ENCODE measurements around the gene PFDN1. TPM values are rescaled to one million over a fixed set of nuclear protein-coding genes. Genes with fewer than 3 reads are reported as not detected.

Gene PFDN1
- total RNA-seq, 1 donor from 2014 or later: 72.7 TPM

DNA sequence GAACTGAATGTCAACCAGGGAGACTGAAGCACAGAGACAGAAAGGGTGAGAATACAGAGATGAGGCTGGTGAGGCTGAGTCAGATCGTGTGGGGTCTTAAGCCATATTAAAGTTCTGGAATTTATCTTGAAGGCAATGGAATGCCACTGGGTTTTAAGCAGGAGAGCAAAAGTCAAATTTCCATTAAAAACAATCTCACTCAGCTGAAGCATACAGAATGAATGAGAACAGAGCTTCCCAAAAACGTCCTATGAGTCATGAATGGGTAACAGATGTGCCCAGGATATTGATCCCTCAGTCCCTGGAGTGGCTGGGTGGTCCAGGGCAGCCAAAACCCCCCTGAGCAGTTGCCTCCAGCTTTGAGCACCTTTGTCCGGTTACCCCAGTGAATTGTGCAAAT, 44.9 kb downstream of the PFDN1 start:
- no peak for DNase-seq

DNA sequence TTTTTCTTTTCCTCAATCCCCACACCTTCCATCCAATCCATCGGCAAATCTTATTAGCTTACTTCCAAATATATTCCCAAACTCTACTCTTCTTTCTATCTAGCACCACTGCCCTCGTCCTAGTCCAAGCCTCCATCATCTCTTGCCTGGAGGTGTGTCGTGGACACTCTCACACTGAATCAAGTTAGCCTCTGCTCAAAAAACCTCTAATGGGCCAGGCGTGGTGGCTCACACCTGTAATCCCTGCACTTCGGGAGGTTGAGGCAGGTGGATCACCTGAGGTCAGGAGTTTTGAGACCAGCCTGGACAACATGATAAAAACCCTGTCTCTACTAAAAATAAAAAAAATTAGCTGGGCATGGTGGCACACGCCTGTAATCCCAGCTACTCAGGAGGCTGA, 46.2 kb downstream of the PFDN1 start:
- DNase-seq: no peak

DNA sequence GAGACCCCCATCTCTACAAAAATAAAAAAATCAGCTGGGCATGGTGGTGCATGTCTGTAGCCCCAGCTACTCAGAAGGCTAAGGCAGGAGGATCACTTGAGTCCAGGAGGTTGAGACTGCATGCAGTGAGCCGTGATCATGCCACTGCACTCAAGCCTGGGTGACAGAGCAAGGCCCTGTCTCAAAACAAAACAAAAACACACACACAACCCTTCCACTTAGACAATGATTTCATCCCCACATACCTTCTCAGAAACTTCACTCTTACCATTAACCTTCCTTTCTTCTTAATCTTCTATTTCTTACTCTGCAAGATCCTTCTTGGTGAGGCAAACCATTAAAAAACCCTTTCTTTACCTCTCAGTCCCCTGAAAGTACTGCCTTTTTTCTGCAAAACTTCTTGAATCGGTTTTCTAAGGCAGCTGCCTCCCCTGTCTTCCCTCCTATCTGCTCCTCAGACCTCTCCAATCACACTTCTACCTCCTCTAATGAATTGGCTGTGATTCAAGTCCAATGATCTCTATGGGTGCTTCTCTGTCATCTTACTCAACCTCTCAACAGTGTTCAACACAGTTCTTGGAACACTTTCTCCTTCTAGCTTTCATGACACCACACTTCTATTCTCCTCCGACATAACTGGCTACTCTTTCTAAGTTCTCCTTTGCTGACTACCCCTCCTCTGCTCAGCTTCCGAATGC, 47.3 kb downstream of the PFDN1 start:
- DNase-seq: no peak

DNA sequence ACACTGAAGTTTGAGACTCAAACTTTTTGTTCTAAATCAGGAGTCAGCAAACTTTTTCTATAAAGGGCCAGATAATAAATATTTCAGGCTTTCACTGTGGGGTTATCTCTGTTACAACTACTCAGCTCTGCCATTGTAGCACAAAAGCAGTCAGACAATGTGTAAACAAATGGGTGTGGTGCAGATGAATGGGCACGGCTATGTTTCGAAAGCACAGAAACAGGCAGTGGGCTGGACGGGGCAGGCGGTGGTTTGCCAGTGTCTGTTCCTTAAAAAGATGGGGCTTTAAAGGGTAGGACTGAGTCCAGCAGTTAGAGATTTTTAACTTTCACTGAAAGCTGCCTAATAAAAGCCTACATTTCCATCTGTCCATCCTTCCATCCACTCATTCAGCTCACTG, 48.9 kb downstream of the PFDN1 start:
- no peak for DNase-seq

DNA sequence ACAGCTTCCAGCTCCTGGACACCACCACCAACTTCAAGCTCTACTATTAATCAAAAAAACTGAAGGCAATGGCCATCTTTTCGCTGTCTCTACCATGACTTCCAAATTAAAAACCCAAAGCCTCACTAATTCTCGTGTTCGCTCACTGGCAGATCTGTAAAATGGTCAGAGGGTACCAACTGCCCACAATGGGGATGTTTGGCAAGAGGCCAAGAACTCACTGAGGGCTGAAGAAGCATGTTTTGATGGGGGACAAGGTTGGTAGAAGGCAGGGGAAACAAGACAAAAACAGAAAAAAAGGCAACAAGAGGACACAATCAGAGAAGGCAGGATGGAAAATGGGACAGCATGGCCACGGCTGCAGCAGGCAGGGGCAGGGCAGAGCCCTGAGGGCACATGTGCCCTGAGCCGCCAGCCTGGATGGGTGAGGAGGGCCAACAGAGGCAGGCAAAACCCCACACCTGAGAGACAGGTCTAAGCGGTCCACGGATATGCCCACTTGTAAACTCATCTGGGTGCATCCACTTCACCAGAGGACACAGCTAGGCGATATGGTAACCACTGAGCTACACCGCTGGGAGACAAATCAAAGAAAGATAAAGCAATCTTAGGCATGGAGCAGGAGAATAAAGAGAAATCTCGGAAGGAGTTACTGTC, 50.3 kb downstream of the PFDN1 start:
- DNase-seq: no peak

DNA sequence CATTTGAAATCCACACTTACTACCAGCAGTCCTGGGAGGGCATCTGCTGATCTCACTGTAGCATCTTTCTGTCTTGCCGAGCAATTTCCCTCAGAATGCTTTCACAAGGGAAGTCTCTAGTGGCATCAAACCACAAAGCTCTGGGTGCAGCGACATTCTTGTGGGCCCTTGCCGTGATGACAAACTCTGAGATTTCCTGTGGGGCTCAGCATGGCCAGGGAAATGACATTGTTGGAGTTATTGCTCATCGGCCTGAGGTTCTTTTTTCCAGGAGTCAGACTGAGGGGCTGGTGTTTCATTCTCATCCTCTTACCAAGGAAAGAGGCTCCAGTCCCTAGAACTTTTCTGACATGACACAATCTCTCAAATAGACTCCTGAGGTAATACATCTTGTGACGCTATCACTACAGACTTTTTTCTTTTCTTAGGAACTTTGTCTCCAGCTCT, 51.4 kb downstream of the PFDN1 start:
- DNase-seq: peak; percentile 90

DNA sequence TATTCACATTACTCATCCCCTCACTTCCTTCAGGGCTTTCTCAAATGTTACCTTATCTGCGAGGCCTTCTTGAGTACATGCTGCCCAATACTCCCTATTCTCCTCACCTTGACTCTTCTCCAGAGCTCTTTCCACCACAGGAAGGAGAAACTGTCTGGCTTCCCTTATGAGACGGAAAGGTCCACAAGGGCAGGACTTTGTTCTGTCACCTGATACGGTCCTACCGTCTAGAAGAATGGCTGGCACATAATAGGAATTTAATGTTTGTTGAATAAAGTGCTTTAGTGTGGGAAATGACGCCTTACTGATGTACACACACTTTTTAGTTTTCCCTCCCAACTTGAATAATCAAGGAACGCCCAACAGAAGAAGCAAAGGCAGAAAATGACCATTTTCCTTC, 52.5 kb downstream of the PFDN1 start:
- DNase-seq: peak; percentile 51

DNA sequence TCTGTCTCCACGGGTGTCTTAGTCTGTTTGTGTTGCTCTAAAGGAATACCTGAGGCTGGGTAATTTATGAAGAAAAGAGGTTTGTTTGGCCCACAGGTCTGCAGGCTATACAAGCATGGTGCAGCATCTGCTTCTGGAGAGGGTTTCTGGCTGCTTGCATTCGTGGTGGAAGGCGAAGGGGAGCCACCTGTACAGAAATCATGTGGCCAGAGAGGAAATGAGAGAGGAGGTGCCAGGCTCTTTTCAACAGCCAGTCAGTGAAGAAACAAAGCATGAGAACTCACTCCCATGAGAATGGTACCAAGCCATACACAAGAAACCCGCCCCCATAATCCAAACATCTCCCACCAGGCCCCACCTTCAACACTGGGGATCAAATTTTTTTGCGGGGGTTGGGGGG, 53.4 kb downstream of the PFDN1 start:
- no peak for DNase-seq

DNA sequence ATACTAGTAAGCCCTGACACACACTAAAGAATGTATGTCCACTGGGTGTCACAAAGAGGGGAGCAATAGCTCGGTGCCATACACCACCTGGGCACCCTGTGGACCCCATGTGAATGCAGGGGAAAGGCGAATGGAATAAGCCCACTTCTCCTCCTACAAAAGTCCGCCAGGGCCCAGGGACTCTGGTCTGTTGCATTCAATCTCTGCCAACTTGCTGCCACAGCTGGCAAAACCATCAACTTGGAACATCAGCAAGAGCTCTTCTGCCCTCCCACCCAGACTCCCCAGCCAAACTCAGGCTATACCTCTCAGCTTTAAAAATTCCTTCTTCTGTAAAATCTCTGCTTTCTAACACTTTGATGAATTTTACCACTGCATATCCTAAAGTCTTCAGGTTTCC, 54.5 kb downstream of the PFDN1 start:
- DNase-seq: no peak

DNA sequence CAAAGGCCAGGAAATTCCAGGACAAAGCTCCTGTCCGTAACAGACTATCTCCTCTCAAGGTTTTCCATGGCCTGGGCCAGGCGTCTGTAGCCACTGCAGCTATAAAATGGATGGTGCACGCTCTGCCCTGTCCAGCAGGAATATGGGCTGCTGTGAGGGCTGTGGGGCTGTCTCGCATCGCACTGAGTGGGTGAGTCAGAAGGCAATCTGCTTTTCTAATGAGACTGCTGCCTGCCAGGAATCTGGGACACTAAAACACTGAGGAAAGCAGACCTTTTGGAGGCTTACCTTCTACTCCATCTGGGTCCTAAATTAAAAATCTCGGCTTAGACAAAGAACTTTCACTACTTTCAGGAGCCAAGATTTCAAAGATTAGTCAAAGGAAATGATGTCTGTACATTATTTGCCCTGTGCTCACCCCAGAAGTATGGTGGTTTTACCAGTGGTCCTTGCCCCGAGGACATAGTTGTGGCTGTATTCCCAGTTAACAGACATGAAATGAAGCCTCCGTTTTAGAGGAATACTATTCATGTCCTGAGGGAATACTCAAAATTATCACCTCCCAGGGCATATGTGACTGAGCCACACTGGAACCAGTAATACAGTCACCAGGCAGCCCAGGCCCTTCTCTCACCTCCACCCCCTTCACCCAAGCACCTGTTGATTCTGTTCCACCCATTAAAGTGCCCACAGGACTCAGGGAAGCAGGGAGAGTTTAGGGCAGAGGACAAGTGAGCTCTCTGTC, 56.4 kb downstream of the PFDN1 start:
- peak; percentile 89 for DNase-seq

DNA sequence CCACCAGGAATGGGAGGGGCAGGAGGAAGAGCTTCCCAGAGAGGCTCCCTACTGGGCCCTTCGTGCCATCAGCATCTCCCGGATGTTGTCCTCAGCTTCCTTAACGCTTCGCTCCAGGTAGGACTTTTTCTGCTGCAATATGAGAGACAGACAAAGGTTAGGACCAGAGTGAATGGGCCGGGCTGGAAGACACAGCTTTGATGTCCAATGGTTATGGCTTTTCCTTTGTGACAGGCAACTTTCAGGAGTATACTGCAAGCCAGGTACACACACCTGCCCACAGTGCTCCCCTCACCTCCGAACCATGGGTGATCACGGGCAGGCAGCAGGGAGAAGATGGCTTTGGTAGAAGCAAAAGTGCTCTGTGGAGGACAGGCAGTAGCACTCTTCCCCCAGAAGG, 57.0 kb downstream of the PFDN1 start:
- peak; percentile 12 for DNase-seq

DNA sequence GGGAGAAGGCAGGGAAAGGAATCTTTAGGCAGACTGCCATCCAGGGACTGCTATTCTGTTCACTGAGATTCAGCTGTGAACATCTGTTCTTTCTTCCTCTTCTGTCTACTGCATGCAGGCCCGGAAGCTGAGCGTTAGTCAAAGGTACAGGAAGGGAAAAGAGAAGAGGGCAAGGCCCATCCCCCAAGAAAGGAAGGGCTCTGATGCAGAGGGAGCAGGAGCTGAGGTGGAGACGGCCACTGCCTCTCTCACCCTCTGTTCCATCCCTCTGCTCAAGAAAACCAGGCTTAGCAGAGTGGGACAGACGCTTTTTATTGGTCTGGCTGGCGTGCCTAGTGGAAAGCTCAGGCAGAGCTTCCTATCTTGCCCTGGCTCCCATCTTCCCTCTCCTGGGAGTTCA, 57.6 kb downstream of the PFDN1 start:
- peak; percentile 62 for DNase-seq

DNA sequence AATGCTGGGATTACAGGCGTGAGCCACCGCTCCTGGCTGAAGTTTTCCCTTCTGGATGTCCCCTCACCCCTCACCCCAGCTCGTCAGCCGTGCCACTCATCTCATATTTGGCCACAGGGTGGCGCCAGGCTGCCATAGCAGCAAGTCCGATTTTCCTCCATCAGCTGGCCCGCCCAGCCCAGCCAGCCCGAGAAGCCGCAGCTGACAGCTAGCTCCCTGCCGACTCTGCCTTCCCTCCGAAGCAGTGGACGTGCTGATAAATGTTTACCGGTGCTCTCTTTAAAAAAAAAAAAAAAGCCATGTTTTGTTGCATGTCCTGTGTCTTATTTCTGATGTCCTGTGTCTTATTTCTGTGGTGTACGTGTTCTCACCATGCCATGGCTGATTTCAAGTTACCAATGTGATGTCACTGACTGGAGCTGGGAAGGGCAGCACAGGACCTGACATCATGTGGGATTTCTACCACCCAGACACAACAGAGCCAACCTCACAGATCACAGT, 58.3 kb downstream of the PFDN1 start:
- DNase-seq: peak; percentile 97

DNA sequence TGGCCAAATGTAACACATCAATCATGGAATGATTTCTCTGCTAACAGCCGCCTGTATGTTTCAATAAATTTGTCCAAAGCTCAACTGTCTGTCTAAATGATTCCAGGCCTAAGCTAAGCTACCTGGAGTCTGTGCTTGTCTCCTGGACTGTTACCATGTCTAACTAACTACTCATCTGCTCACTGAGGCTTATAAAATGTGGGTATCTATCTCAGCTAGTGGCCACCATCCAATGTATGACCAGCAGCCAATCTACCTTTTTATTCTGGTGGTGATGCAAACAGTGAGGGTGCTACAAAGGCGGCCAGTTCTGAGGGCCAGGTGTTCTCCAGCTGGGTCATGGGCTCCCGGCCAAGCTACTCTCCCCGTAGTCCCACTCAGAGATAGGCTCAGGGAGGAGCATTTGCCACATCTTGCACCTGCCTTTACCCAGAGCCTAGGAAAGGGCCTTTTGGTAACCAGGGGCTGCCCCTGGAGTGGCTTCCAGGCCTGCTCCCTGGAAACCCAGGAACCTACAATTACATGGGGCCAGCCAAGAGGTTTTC, 59.1 kb downstream of the PFDN1 start:
- no peak for DNase-seq

DNA sequence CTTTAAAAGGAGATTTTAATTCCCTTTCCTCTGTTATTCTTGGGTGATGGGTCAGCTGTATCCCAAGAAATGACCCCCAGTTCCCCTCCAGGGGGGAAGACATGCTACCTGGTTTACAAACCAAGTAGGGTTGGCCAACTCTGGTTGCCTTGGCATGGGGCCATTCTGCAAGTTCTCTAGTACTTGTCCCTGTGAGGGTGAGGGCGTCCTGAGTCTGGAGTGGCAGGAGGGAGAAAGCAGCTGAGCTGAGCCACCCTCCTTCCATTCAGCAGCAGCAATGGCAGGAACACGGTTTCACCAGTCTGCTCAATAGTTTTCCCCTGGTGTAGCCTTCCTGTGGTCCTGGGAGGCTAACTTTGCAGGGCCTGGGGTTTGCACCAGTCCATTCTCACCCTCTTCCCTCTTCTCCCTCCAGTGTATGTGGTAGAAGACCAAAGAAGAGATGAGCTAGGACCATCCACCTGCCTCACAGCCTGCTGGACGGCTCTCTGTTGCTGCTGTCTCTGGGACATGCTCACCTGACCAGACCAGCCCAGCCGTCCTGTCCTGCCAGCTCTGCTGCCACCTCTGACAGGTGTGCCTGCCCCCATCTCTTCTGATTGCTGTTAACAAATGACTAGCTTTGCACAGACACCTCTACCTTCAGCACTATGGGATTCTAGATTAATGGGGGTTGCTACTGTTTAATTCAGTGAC, 59.9 kb downstream of the PFDN1 start:
- DNase-seq: no peak

DNA sequence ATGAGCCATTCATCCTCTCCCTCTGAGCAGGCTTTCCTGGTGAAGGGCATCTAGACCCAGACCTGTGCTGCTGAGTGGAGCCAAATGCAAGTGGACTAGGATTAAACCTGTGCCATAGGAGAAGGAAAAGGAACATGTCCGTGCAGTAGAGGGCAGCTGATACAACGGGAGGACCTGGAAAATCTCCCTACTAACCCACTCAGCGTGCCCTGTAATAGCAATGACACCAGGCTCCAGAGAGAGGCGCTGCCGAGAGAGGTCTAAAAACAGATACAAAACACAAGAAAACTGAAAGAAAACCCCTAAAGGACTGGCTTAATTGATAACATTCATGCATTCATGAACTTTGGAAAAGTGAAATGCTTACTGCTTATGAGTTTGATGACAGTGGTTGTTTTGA, 60.8 kb downstream of the PFDN1 start:
- DNase-seq: peak; percentile 32

DNA sequence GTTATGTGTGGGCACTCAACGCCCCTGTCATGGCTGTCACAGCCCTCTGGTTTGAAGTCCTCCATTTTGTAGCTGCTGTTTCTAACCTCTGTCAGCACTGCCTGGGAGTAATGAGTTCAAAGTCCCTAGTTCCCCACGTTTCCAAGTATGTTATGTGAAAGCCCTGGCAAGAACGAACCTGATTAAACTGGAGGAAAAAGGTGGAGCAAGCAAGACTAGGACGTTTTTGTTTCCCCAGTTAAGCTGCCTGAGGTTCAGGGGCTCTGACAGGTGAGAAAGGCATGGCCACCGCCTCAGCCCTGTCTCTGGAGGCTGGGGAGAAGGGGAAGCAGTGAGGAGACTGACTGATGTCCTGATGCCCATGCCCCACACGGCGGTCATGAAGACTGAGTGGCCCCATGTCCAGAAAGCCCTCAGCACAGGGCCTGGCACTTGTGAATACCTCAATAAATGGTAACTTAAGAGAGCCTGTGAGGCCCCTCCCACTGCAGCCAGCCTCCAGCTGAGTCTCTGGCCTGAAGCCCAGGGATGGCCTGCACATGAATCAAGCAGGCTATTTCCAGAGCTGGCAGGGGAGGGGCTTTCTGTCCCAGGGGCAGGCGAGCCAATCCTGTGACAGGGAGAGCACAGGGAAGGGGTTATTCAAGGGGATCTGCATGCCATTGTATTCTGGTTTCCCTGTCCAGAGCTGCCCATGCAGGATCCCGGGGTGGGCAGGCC, 61.8 kb downstream of the PFDN1 start:
- peak; percentile 95 for DNase-seq

DNA sequence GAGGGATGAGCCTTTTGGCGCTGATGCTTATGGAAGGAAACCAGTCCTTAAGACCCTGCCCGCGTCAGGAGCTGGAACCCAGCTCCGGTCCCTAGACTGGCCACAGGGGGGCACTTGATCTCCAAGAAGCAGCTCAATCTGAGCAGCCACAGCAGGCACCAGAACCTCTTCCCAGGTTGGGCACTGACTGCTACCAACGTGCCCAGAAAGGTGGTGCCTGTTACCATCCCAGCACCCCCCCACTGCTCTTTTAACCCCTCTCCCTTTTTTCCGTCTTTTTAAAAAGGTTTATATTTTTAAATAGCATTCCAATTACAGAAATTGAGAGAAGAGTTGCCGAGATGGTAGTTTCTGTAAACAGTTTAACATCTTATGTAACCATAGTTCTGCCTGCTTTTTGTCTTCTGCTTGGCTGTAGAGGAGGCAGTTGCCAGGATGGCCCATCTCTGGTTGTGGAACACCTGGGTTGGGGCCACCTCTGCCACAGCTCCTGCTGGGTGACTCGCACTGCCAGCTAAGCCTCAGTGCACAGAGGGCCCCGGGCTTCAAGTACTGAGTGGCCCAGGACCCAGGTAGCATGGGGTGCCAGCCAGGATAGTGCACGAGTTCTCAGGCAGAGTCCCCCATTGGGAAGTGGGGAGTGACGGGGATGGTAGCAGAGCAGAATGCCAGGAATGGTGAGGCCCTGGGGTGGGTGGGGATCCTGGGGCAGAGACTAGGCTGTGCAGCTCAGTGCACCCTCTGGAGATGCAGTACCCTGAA, 62.8 kb downstream of the PFDN1 start:
- DNase-seq: peak; percentile 85

DNA sequence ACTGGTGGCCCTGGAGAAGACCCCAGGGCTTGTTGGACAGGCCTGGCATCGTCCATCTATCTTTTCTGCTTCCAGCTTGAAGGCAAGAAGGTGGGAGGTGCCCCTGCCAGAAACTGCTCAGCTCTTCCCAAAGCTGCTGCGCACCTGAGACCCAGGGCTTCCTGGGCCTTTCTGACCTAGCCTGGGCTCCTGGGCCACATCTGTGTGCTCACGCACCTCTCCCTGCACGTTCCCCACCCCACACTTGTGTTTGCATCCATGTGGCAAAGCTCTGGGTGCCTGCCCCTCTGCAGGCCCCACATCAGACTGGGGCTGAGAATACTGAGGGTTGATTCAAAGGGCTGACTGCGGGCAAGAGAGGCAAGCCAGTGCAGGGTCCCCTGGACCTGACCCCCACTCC, 63.4 kb downstream of the PFDN1 start:
- no peak for DNase-seq

DNA sequence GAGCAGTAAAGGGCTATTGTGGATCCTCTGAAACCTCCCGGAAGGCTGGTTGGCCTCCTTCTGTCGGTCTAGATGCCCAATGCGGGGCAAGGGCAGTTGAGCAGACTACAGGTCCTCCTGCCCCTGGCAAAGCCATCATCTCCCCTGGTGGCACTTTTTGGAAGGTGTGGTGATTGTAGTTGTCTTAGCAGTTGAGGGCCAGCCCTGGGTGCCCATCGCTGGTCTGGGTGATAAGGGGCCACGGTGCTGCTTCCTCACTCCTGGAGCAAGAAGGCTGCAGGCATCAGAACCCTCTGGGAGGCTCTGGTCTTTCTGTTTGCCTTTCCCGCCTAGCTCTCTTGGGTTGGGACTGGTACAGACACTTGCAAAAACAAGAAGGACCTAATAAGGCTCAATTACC, 64.1 kb downstream of the PFDN1 start:
- no peak for DNase-seq

DNA sequence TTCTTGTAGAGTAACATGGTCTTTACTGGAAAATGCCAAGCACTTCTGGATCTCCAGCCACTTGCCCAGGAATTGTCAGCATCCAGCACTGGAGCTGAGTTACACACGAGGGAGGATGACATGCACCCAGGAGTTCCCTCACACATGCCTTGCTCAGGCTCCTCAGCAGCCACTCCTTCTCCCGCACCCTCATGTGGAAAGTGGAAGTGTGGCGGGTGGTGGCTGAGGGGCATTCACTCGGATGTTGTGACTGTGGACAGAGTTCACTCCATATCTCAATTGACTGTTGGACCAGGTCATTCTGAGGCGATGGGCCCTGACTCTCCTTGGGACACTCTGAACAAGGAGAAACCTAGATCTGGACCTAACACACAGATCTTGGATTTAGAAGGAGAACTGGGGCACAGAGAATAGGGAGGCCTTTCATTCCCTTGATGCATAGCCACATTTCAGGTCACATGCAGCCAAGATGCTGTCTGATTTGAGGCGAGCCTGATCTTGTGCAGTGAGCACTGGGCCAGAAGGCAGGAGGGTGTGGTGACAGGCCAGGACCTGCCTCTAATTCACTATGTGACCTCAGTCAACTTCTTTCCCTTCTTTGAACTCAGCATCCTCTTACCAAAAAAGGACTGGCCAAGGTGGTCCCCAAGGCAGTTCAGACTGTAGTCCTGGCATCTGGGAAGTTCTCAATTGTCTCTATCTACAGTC, 65.9 kb downstream of the PFDN1 start:
- DNase-seq: no peak

Data from dermis blood vessel endothelial cell (primary cell).